DND-41 (cell line): Measurements from ENCODE around the gene AKT3.

ENCODE experiments used
- CTCF ChIP-seq: IDR thresholded peaks from 2 replicates; pipeline ENCODE4 v1.5.1; 2012; ENCODE audit warnings: borderline replicate concordance, low read length, moderate library complexity, mild to moderate bottlenecking; ENCODE audit not compliant: poor library complexity, severe bottlenecking; ENCODE audit errors: extremely low read depth
- EZH2 ChIP-seq: IDR thresholded peaks from 3 replicates; pipeline ENCODE4 v1.6.1; 2012; ENCODE audit warnings: borderline replicate concordance, low read depth, mild to moderate bottlenecking, moderate library complexity, low read length, inconsistent platforms; ENCODE audit not compliant: severe bottlenecking

GRCh38 chr1:243657793-243658192 lies 192.2 kb downstream of the AKT3 start:
- TF ChIP-seq CTCF (no peak), EZH2 (no peak)
